ENCODE results near the gene KCNS1. TPM values are rescaled to one million over a fixed set of nuclear protein-coding genes. Genes with fewer than 3 reads are reported as not detected.

Gene KCNS1
- polyA plus RNA-seq, 2 of the 4 experiments (the other 2 are of a cell fraction), result not detected

- no peak for TF ChIP-seq ZFP36 (IDR thresholded peaks at IDR 0.05; ENCODE audit: borderline replicate concordance, partially characterized antibody)
These were observed 9.4 kb upstream of the KCNS1 start (continued) for GRCh38 chr20:45110301-45110700.

GRCh38 chr20:45109634-45110033, 8.7 kb upstream of the KCNS1 start:
- ChIA-PET CTCF (interaction anchor here (1.0 to 13.7 kb wide), 11 partner anchors 10 to 185 kb away, joined by 3 to 155 read pairs (median 7); no protein-coding TSS in a partner anchor), POLR2A (no interaction called here)
- Histone ChIP-seq H3K27ac (no peak overlapping the region), H3K4me2 (no peak overlapping the region), H3K4me1 (no peaks in the 10 kb centered on the region), H3K9me3 (no peaks in the 10 kb centered on the region), H3K4me3 (no peak overlapping the region)
- TF ChIP-seq JUN (IDR thresholded peaks at IDR 0.05), result no peak
- TF ChIP-seq NR3C1 (IDR thresholded peaks at IDR 0.05), result no peak
- TF ChIP-seq NFE2L2 (conservative IDR thresholded peaks at IDR 0.05; ENCODE audit: low read length), result no peak
- TF ChIP-seq RARB (CRISPR knock-in tag; IDR thresholded peaks at IDR 0.05), result no peak
- TF ChIP-seq FOSL2 (IDR thresholded peaks at IDR 0.05), result no peak
- TF ChIP-seq FOSL2 (CRISPR knock-in tag; IDR thresholded peaks at IDR 0.05), result no peak
- no peak for TF ChIP-seq USF2 (IDR thresholded peaks at IDR 0.05)
- TF ChIP-seq POLR2A (IDR thresholded peaks at IDR 0.05; ENCODE audit: low read length), result no peak
- DNase-seq (ENCODE audit: low read depth in 1 of 2, low spot score in 1 of 2) (no peak), FAIRE-seq (no peak), ATAC-seq (no peak)
- 50% methylated on average over 8 of the region's 8 CpGs for WGBS (ENCODE audit: missing lambda C conversion rate)

GRCh38 chr20:45105317-45105716, 4.4 kb upstream of the KCNS1 start:
- no peak overlapping the region for H3K4me3 ChIP-seq
- no peak overlapping the region for H3K4me2 ChIP-seq
- ATAC-seq, result no peak
- TF ChIP-seq MYC (IDR thresholded peaks at IDR 0.05; ENCODE audit: borderline replicate concordance, low read length), result no peak
- no peak for TF ChIP-seq HOXB13 (CRISPR knock-in tag; IDR thresholded peaks at IDR 0.05; ENCODE audit: low read depth)
- no peak for TF ChIP-seq EP300 (IDR thresholded peaks at IDR 0.05)
- peak; percentile 64 for TF ChIP-seq USF2 (IDR thresholded peaks at IDR 0.05)
- TF ChIP-seq EHF (CRISPR knock-in tag; IDR thresholded peaks at IDR 0.05), result no peak
- no peak for TF ChIP-seq PHF8 (IDR thresholded peaks at IDR 0.05; ENCODE audit: borderline replicate concordance, low read depth)
- no peak for TF ChIP-seq EHMT2 (IDR thresholded peaks at IDR 0.05; ENCODE audit: low read depth)
- CTCF ChIA-PET, result interaction anchor here (1.3 to 13.7 kb wide), 6 partner anchors 10 to 189 kb away, joined by 4 to 155 read pairs (median 12); partner anchors contain the start of gene WFDC5
- FAIRE-seq, result no peak
- POLR2A ChIA-PET, result no interaction called here
- H3K4me1 ChIP-seq, result no peaks in the 10 kb centered on the region
- 25% methylated on average over 2 of the region's 2 CpGs for WGBS (ENCODE audit: missing lambda C conversion rate)
- H3K9me3 ChIP-seq, result no peaks in the 10 kb centered on the region
- DNase-seq (ENCODE audit: low read depth in 1 of 2, low spot score in 1 of 2), result no peak
- no peak overlapping the region for H3K27ac ChIP-seq

- TF ChIP-seq CTCF (IDR thresholded peaks at IDR 0.05), result no peak
- no peak for TF ChIP-seq REST (IDR thresholded peaks at IDR 0.05)
- TF ChIP-seq HOXA7 (CRISPR knock-in tag; IDR thresholded peaks at IDR 0.05), result no peak
- TF ChIP-seq EP300 (IDR thresholded peaks at IDR 0.05), result no peak
- TF ChIP-seq BHLHE40 (IDR thresholded peaks at IDR 0.05; ENCODE audit: low read depth, low read length), result no peak
- TF ChIP-seq SMC3 (IDR thresholded peaks at IDR 0.05), result no peak
- TF ChIP-seq CHD4 (IDR thresholded peaks at IDR 0.05; ENCODE audit: borderline replicate concordance), result no peak
- no peak for TF ChIP-seq ZSCAN20 (CRISPR knock-in tag; IDR thresholded peaks at IDR 0.05)
- TF ChIP-seq MAFK (IDR thresholded peaks at IDR 0.05; ENCODE audit: partially characterized antibody), result no peak
- TF ChIP-seq RARB (CRISPR knock-in tag; IDR thresholded peaks at IDR 0.05), result no peak
- no peak for TF ChIP-seq HMGXB4 (CRISPR knock-in tag; IDR thresholded peaks at IDR 0.05; ENCODE audit: borderline replicate concordance)
- TF ChIP-seq MAX (IDR thresholded peaks at IDR 0.05), result no peak
- no peak overlapping the region for H3K4me3 ChIP-seq
- no peaks in the 10 kb centered on the region for H3K4me1 ChIP-seq
- ATAC-seq (no peak), FAIRE-seq (no peak), DNase-seq (ENCODE audit: low read depth in 1 of 2, low spot score in 1 of 2) (no peak)
- H3K4me2 ChIP-seq, result no peak overlapping the region
- CTCF ChIA-PET, result interaction anchor here (0.9 to 13.7 kb wide), 6 partner anchors 9 to 94 kb away, joined by 3 to 155 read pairs (median 4); no protein-coding TSS in a partner anchor
- WGBS (ENCODE audit: missing lambda C conversion rate), result 36% methylated on average over 5 of the region's 5 CpGs
- POLR2A ChIA-PET, result no interaction called here
- H3K27ac ChIP-seq, result no peak overlapping the region
- no peaks in the 10 kb centered on the region for H3K9me3 ChIP-seq
These were observed 3.9 kb upstream of the KCNS1 start for GRCh38 chr20:45104786-45105185.

Data from A549 (cell line).